Measurements from ENCODE around the gene ADCY9. TPM values are rescaled to one million over a fixed set of nuclear protein-coding genes. Genes with fewer than 3 reads are reported as not detected.
A peak's percentile ranks its signal among the peaks of the same experiment; 100 is the strongest.

ADCY9 gene
- total and polyA plus RNA-seq, 4 donors: 12.7 to 37.6 (median 17.6) TPM

GRCh38 chr16:4094127-4094773, 22.0 kb downstream of the ADCY9 start:
- Histone ChIP-seq H3K9me3 (ENCODE audit: control insufficient read depth in 4 of 4, insufficient read depth in 3 of 4, low read length in 3 of 4) (no peaks in the 10 kb centered on the region), H3K27me3 (ENCODE audit: control insufficient read depth in 3 of 3, insufficient read depth in 3 of 3, low read length in 2 of 3) (no peaks in the 10 kb centered on the region), H3K36me3 (ENCODE audit: control insufficient read depth in 4 of 4, insufficient read depth in 4 of 4, low read length in 4 of 4) (no peaks in the 10 kb centered on the region), H3K4me3 (no peak overlapping the region), H3K9ac (ENCODE audit: insufficient read depth in 1 of 2, low read length in 2 of 2) (no peak overlapping the region), H3K27ac (ENCODE audit: low read depth in 1 of 2, low read length in 1 of 2) (peak overlapping the region; percentile 68 to 90), H3K4me1 (ENCODE audit: control insufficient read depth in 5 of 5, insufficient read depth in 5 of 5, low read length in 5 of 5) (peaks cover 10 to 28% (median 16%) of the 10 kb centered on the region in 5 donors)
- 80 to 84% methylated on average over 14 of the region's 14 CpGs for WGBS, 2 donors
- ATAC-seq (ENCODE audit: insufficient read depth, low FRiP score) (no peak), DNase-seq (no peak)
- TF ChIP-seq CTCF (IDR thresholded peaks at IDR 0.05; ENCODE audit: control extremely low read depth, extremely low read depth): no peak

- H3K4me3 ChIP-seq: no peak overlapping the region
These were observed 22.6 kb downstream of the ADCY9 start for GRCh38 chr16:4093495-4094126.

GRCh38 chr16:4092547-4093265, 23.5 kb downstream of the ADCY9 start:
- Histone ChIP-seq H3K36me3 (ENCODE audit: control insufficient read depth in 4 of 4, insufficient read depth in 4 of 4, low read length in 4 of 4) (no peaks in the 10 kb centered on the region), H3K9me3 (ENCODE audit: control insufficient read depth in 4 of 4, insufficient read depth in 3 of 4, low read length in 3 of 4) (no peaks in the 10 kb centered on the region), H3K4me3 (no peak overlapping the region), H3K27ac (ENCODE audit: low read depth in 1 of 2, low read length in 1 of 2) (no peak overlapping the region), H3K4me1 (ENCODE audit: control insufficient read depth in 5 of 5, insufficient read depth in 5 of 5, low read length in 5 of 5) (peaks cover 11 to 22% (median 13%) of the 10 kb centered on the region in 5 donors), H3K9ac (ENCODE audit: insufficient read depth in 1 of 2, low read length in 2 of 2) (no peak overlapping the region), H3K27me3 (ENCODE audit: control insufficient read depth in 3 of 3, insufficient read depth in 3 of 3, low read length in 2 of 3) (no peaks in the 10 kb centered on the region)
- no peak for DNase-seq
- no peak for ATAC-seq (ENCODE audit: insufficient read depth, low FRiP score)
- no peak for TF ChIP-seq CTCF (IDR thresholded peaks at IDR 0.05; ENCODE audit: control extremely low read depth, extremely low read depth)
- WGBS, 2 donors: 81 to 89% methylated on average over 5 of the region's 5 CpGs

More at GRCh38 chr16:4093495-4094126, 22.6 kb downstream of the ADCY9 start:
- TF ChIP-seq CTCF (IDR thresholded peaks at IDR 0.05; ENCODE audit: control extremely low read depth, extremely low read depth): no peak
- peaks cover 11 to 27% (median 14%) of the 10 kb centered on the region in 5 donors for H3K4me1 ChIP-seq (ENCODE audit: control insufficient read depth in 5 of 5, insufficient read depth in 5 of 5, low read length in 5 of 5)
- no peaks in the 10 kb centered on the region for H3K9me3 ChIP-seq (ENCODE audit: control insufficient read depth in 4 of 4, insufficient read depth in 3 of 4, low read length in 3 of 4)
- no peak overlapping the region for H3K9ac ChIP-seq (ENCODE audit: insufficient read depth in 1 of 2, low read length in 2 of 2)
- 65 to 80% methylated on average over 8 of the region's 8 CpGs for WGBS, 2 donors
- no peaks in the 10 kb centered on the region for H3K36me3 ChIP-seq (ENCODE audit: control insufficient read depth in 4 of 4, insufficient read depth in 4 of 4, low read length in 4 of 4)
- no peak for ATAC-seq (ENCODE audit: insufficient read depth, low FRiP score)
- peak overlapping the region; percentile 78 to 90 for H3K27ac ChIP-seq (ENCODE audit: low read depth in 1 of 2, low read length in 1 of 2)
- DNase-seq: no peak
- no peaks in the 10 kb centered on the region for H3K27me3 ChIP-seq (ENCODE audit: control insufficient read depth in 3 of 3, insufficient read depth in 3 of 3, low read length in 2 of 3)
